NCI-H146 treated with DMSO at 0.1 percent for 48 hours (cell line): ENCODE results near the gene FRMD6.
"Not testable (repeated sequence)": the region's sequence is repeated elsewhere in the genome, so short reads cannot be mapped to it uniquely, and the experiment has no call there.

ENCODE experiments used
- DNase-seq: peaks from one replicate; lab custom pipeline; 2025; ENCODE audit not compliant: unreplicated experiment; lab: John Stamatoyannopoulos, UW

Gene FRMD6

DNA sequence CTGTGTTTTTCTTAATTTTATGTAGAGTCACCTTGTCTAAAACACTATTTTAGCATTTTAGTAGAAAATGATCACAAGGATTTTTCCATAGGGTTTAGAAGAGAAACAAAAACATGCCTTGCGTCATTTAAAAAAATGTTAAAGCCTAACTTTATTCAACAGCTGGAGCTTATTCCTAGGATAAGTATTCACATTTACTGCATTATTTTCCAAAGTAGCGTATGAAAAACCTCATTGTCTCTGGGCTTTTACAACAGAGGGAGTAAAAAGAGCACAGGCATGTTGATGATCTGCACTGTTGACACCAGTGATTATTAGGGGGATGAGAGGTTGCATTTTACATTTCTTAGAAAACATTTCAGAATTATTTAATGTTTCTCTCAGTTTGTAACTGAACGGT, 66.1 kb downstream of the FRMD6 start:
- no peak for DNase-seq

DNA sequence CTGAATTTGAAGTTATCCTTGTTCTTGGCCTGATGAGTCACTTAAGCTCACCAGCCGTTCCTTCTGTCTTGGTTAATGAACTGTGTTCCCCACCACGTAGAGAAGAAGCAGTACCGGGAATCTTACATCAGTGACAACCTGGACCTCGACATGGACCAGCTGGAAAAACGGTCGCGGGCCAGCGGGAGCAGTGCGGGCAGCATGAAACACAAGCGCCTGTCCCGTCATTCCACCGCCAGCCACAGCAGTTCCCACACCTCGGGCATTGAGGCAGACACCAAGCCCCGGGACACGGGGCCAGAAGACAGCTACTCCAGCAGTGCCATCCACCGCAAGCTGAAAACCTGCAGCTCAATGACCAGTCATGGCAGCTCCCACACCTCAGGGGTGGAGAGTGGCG, 68.2 kb downstream of the FRMD6 start:
- DNase-seq, result no peak

DNA sequence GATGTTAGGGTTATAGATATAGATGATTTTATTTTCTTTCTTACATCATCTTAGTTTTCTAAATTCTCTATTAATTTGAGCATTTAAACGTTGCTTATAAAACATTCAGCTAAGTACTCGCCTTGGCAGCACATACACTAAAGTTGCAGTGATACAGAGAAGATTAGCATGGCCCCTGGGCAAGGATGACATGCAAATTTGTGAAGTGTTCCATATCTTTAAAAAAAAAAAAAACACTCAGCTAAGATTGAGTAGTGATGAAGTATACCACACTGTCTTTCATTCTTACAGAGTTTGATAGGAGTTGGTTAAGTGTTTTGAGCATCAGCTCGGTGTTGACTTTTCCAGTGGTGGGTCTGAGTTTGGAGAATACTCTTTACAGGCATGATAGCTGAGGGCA, 72.3 kb downstream of the FRMD6 start:
- DNase-seq, result no peak

GRCh38 chr14:51724650-51725049, 72.9 kb downstream of the FRMD6 start:
- DNase-seq, result no peak

GRCh38 chr14:51725061-51725460, 73.4 kb downstream of the FRMD6 start:
- no peak for DNase-seq

DNA sequence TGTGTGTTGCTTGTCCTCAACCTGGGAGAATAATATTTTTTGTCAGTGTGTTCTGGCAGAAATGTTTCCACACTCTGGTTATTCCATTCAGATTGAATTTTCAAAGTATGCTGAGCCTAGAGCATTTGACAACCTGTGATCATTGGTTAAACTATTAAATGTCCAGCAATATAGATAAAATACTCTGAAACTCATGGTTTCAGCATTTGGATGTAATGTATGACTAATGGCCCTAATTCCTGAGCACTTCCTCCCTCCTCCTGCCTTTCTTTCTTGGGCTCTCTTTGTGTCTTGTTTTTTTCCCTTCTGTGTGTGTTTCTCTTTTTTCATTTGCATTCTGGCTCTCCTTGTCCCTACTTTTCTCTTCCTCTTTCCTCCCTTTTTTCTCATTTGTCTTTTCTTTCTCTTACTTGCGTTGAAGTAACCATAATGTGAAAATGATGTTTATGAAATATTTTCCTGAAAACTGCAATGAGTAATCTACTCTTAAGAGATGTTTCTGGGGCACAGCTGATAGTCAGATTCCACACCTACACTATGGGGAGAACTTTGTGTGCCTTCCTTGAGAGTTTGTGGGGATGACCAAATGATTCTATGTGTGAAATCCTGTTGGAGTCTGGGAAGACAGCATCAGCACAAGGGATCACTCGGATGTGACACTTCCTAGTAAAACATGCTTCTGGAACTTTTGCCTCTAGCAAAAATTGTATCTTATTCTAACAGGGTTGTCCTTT, 74.6 kb downstream of the FRMD6 start:
- DNase-seq, result no peak

- DNase-seq, result no peak
Measured at GRCh38 chr14:51727526-51727925, 75.8 kb downstream of the FRMD6 start.

GRCh38 chr14:51730098-51730497, 78.4 kb downstream of the FRMD6 start:
- DNase-seq, result no peak

DNA sequence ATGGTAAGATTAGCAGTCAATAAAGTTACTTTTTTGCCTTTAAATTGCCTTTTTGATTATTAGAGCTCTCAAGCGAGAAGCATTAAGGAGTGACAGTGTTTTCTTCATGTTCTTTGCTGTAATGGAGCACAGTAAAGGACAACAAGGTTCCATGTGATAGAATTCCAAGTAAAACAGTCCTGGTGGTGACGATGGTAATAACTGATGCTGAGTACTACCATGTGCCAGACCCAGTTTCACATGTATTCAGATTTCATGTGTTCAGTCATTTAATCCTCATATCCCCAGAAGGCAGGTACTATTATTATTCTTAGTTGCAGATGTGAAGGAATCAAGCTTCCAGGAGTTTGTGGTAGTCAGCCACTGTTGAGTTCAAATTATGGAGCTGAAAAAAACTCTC, 79.0 kb downstream of the FRMD6 start:
- no peak for DNase-seq

- no peak for DNase-seq
Measured at GRCh38 chr14:51732494-51733112, 80.9 kb downstream of the FRMD6 start.

GRCh38 chr14:51733147-51733546, 81.4 kb downstream of the FRMD6 start:
- no peak for DNase-seq

DNA sequence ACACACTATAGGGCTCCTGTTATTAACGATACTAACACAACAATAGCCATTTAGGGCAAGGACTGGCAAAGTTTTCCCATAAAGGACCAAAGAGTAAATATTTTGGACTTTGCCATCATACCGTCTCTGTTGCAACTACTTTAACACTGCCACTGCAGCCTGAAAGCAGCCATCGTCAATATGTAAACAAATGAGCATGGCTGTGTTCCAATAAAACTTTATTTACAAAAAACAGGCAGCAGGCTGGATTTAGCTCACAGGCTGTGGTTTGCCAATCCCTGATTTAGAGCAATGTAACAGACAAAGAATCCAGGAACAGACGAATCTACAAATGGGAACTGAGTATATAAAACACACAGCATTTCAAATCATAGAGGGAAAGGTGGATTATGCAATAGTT, 84.1 kb downstream of the FRMD6 start:
- DNase-seq, result no peak

- no peak for DNase-seq
Measured at GRCh38 chr14:51738754-51739153, 87.0 kb downstream of the FRMD6 start.

- DNase-seq, result no peak
Measured at GRCh38 chr14:51743588-51744000, 91.9 kb downstream of the FRMD6 start.

DNA sequence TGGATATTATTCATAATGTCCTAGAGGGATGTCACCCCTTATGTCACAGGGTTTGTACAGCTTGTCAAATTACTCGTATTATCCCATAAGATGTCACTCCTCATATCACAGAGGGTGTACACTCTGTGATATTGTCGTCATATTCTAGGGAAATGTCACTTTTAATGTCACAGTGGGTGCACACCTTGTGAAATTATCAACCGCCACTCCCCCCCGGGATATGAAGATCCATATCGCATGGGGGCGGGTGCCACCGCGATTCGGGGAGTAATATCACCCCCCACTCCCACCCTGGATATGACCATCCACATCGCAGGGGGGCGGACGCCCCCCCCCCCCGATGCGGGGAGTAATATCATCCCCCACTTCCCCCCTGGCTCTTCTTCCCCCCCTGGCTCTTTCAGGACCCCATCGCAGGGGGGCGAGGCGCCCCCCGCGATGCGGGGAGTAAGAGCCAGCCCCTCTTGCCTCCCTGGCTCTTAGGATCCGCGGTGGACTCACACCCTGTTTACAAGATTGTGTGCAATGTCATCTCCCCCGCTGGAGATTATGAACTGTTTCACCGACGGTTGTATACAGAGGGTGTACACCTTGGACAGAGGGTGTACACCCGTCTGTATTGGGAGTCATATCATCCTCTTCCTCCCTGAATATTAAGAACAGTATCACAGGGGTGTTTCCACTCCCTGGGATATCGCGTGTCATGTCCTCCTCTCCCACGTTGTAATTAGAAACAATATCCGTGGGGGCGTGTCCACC, 92.8 kb downstream of the FRMD6 start:
- DNase-seq, result no peak

- not testable (repeated sequence) for DNase-seq
Measured at GRCh38 chr14:51746823-51747222, 95.1 kb downstream of the FRMD6 start.

GRCh38 chr14:51750542-51750941, 98.8 kb downstream of the FRMD6 start:
- DNase-seq, result no peak

GRCh38 chr14:51751611-51752345, 100.1 kb downstream of the FRMD6 start:
- DNase-seq, result not testable (repeated sequence)

GRCh38 chr14:51757756-51758155, 106.0 kb downstream of the FRMD6 start:
- DNase-seq, result not testable (repeated sequence)

- no peak for DNase-seq
Measured at GRCh38 chr14:51759950-51760349, 108.2 kb downstream of the FRMD6 start.

GRCh38 chr14:51765726-51766125, 114.0 kb downstream of the FRMD6 start:
- DNase-seq, result not testable (repeated sequence)
